ENCODE measurements around the gene FANCB.

Gene FANCB

GRCh38 chrX:14832151-14832550 lies 40.7 kb downstream of the FANCB start:
- DNase-seq: no peak

GRCh38 chrX:14829643-14830042 lies 43.2 kb downstream of the FANCB start:
- no peak for DNase-seq

- no peak for DNase-seq
Observed at GRCh38 chrX:14826319-14826718, 46.5 kb downstream of the FANCB start.

GRCh38 chrX:14825851-14826250 lies 47.0 kb downstream of the FANCB start:
- DNase-seq: no peak

- no peak for DNase-seq
Observed at GRCh38 chrX:14819769-14820168, 53.1 kb downstream of the FANCB start.

GRCh38 chrX:14817571-14817970 lies 55.3 kb downstream of the FANCB start:
- no peak for DNase-seq

- DNase-seq: no peak
Observed at GRCh38 chrX:14802943-14803710, 69.7 kb downstream of the FANCB start.

- no peak for DNase-seq
Observed at GRCh38 chrX:14801136-14801535, 71.7 kb downstream of the FANCB start.

GRCh38 chrX:14798805-14799397 lies 74.0 kb downstream of the FANCB start:
- no peak for DNase-seq

Measured in NCI-H526 treated with DMSO at 0.1 percent for 48 hours (cell line).